ENCODE data around the gene PHKB.

GRCh38 chr16:47734987-47735594 is 274.0 kb downstream of the PHKB start:
- TF ChIP-seq EZH2 (IDR thresholded peaks at IDR 0.05; ENCODE audit: low read length), result no peak
- TF ChIP-seq, protein P1, sequence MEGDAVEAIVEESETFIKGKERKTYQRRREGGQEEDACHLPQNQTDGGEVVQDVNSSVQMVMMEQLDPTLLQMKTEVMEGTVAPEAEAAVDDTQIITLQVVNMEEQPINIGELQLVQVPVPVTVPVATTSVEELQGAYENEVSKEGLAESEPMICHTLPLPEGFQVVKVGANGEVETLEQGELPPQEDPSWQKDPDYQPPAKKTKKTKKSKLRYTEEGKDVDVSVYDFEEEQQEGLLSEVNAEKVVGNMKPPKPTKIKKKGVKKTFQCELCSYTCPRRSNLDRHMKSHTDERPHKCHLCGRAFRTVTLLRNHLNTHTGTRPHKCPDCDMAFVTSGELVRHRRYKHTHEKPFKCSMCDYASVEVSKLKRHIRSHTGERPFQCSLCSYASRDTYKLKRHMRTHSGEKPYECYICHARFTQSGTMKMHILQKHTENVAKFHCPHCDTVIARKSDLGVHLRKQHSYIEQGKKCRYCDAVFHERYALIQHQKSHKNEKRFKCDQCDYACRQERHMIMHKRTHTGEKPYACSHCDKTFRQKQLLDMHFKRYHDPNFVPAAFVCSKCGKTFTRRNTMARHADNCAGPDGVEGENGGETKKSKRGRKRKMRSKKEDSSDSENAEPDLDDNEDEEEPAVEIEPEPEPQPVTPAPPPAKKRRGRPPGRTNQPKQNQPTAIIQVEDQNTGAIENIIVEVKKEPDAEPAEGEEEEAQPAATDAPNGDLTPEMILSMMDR (optimal IDR thresholded peaks at IDR 0.05 in 1 of 3, IDR thresholded peaks at IDR 0.05 in 1 of 3, conservative IDR thresholded peaks at IDR 0.05 in 1 of 3; ENCODE audit: extremely low read depth in 1 of 3, insufficient read depth in 2 of 3, low read length in 3 of 3), result no peak
